Right cardiac atrium (tissue), 5 donors: ENCODE data around the gene FERMT1. TPM values are rescaled to one million over a fixed set of nuclear protein-coding genes. Genes with fewer than 3 reads are reported as not detected.
"Not testable (repeated sequence)": the region's sequence is repeated elsewhere in the genome, so short reads cannot be mapped to it uniquely, and the experiment has no call there.

ENCODE experiments used
- ATAC-seq, 2 donors: fragments of 200-7000 bp; cut with Tn5 transposase; one replicate each; pipeline versions ENCODE4 v1.8.0 to v1.9.1; 2020; ENCODE audit warnings: moderate library complexity in 2 of 2, mild to moderate bottlenecking in 1 of 2
- DNase-seq, 3 donors: peaks; one replicate each; pipeline ENCODE4 v3.0.0-alpha.2; 2020
- H3K27ac ChIP-seq: one replicate; pipeline ENCODE4 v1.5.1; 2013; ENCODE audit warnings: mild to moderate bottlenecking, low read length, control low read depth, moderate library complexity
- H3K27me3 ChIP-seq: one replicate; pipeline ENCODE4 v1.6.1; 2013; ENCODE audit not compliant: control insufficient read depth, insufficient read depth
- H3K4me1 ChIP-seq: one replicate; pipeline ENCODE4 v1.6.1; 2013; ENCODE audit warnings: low read length; ENCODE audit not compliant: control insufficient read depth, insufficient read depth
- H3K4me3 ChIP-seq: one replicate; pipeline ENCODE4 v1.5.1; 2013; ENCODE audit warnings: low read length, control low read depth
- H3K9me3 ChIP-seq: one replicate; pipeline ENCODE4 v1.6.1; 2013; ENCODE audit warnings: low read length; ENCODE audit not compliant: control insufficient read depth
- WGBS: extraction: QIAGEN DNeasy Blood & Tissue Kit; methylation state at CpG from one replicate; pipeline ENCODE4 v1.1.7; 2013; 5-methylcytosine and 5-hydroxymethylcytosine counted together
- intact Hi-C, 4 donors: fragments of 100-400 bp; cut with DNase I; formaldehyde crosslinking; loops; one replicate each; pipeline versions ENCODE4 v1.11.0 to v1.14.0; 2022 to 2023
- polyA plus RNA-seq: library from polyadenylated mRNA; stranded (reverse); fragments of 200-250 nt; gene quantifications from one replicate; pipeline ENCODE4 v1.2.3, GENCODE V29; 2013
- total RNA-seq, 4 donors: library from RNA; stranded (reverse); fragmentation: NEBNext Ultra II Directional; extraction: Animal tissue kit (Norgen Biotek cat#: 25700); gene quantifications; one replicate each; pipeline ENCODE4 v1.2.1, GENCODE V29; 2021
- donor health status: healthy with polysubstance abuse.
- donor health status: DM: no; HTN: yes; CAD: no.
- donor health status: DM: no; HTN: no; CAD: no.
- donor health status: DM: no; HTN: yes; CAD: no; lungs with severe emphysema.
- donor health status: DM: yes; HTN: yes; CAD: no.

Gene FERMT1
- total and polyA plus RNA-seq, 5 donors: 0.54 to 2.9 (median 1.8) TPM

DNA sequence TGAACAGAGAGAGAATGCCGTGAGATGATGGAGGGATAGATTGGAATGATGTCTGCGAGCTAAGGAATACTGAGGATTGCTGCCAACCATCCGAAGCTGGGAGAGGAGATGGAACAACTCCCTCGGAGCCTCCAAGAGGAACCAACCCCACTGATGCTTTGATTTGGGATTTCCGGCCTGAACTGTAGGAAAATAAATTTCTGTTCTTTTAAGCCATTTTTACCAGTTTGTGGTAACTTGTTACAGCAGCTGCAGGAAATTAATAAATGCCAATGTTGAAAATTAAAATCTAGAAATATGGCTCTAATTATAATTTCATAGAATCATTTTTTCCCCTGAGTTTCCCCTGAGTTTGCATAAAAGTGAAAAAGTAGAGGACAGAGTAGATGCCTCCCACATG is 83.1 kb downstream of the FERMT1 start:
- Histone ChIP-seq H3K4me1 (no peaks in the 10 kb centered on the region), H3K27me3 (no peaks in the 10 kb centered on the region), H3K27ac (no peak overlapping the region), H3K9me3 (no peaks in the 10 kb centered on the region), H3K4me3 (no peak overlapping the region)
- no peak for ATAC-seq
- WGBS: 68% methylated on average over 5 of the region's 5 CpGs
- intact Hi-C loops: no loop called here
- DNase-seq: no peak

DNA sequence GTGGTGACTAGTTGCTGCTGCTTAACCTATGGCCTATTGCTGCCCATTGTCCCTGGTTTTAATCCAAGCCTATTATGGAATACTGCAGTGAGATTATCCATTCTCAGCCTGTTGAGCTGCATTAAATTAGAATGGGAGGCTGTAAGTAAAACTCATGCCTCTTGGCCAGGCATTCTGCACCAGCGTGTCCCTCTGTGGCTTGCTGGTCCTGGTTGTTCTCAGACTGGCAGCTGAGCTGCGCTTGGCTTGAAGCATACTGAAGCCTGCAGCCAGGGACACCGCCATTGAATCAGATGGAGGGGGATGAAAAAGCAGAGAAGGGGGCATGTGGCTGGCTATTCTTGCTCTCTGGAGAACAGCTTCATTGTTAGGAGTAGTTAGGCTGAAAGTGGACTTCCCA is 84.6 kb downstream of the FERMT1 start:
- no peaks in the 10 kb centered on the region for H3K9me3 ChIP-seq
- DNase-seq: no peak
- peak in 1 of 2 donors; percentile 34 for ATAC-seq
- peaks cover 4% of the 10 kb centered on the region for H3K4me1 ChIP-seq
- no peaks in the 10 kb centered on the region for H3K27me3 ChIP-seq
- H3K4me3 ChIP-seq: no peak overlapping the region
- peak overlapping the region; percentile 71 for H3K27ac ChIP-seq
- 64% methylated on average over 3 of the region's 3 CpGs for WGBS
- intact Hi-C loops: no loop called here

- ATAC-seq: no peak
- H3K4me1 ChIP-seq: peaks cover 4% of the 10 kb centered on the region
Measured at GRCh38 chr20:6037082-6037481, 85.7 kb downstream of the FERMT1 start.

DNA sequence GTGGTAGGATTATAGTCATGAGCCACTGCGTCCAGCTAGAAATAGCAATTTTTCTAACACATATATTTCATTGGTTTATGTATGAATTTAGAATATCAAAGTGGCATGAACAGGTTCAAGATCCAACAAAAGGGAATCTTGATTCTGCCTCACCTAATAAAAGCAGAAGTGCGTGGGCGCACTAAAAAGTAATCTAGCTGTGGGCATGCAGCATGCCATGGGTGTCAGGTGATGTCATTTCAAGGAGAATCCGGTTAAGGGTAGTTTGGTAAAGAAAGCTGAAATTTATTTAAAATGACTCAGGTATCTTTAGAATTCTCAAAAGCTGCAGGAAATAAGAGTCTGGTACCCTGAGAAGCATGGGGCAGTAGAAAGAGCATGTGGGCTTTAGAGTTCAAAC is 86.6 kb downstream of the FERMT1 start:
- ATAC-seq (no peak), DNase-seq (no peak)
- Histone ChIP-seq H3K27me3 (no peaks in the 10 kb centered on the region), H3K4me1 (peaks cover 4% of the 10 kb centered on the region), H3K27ac (no peak overlapping the region), H3K4me3 (no peak overlapping the region), H3K9me3 (no peaks in the 10 kb centered on the region)
- WGBS: 94% methylated on average over 4 of the region's 4 CpGs
- intact Hi-C loops: no loop called here

More at GRCh38 chr20:6037082-6037481, 85.7 kb downstream of the FERMT1 start:
- Histone ChIP-seq H3K27ac (no peak overlapping the region), H3K27me3 (no peaks in the 10 kb centered on the region), H3K9me3 (no peaks in the 10 kb centered on the region), H3K4me3 (no peak overlapping the region)
- WGBS: 72% methylated on average over 1 of the region's 1 CpG
- intact Hi-C loops: no loop called here
- DNase-seq: no peak

- no peak for DNase-seq
- intact Hi-C loops: no loop called here
- Histone ChIP-seq H3K27me3 (no peaks in the 10 kb centered on the region), H3K9me3 (no peaks in the 10 kb centered on the region), H3K4me3 (no peak overlapping the region), H3K4me1 (peaks cover 8% of the 10 kb centered on the region), H3K27ac (peak overlapping the region; percentile 88)
- ATAC-seq: peak; percentile 85 to 89
- 24% methylated on average over 2 of the region's 2 CpGs for WGBS
Measured at GRCh38 chr20:6034134-6034969, 88.5 kb downstream of the FERMT1 start.

DNA sequence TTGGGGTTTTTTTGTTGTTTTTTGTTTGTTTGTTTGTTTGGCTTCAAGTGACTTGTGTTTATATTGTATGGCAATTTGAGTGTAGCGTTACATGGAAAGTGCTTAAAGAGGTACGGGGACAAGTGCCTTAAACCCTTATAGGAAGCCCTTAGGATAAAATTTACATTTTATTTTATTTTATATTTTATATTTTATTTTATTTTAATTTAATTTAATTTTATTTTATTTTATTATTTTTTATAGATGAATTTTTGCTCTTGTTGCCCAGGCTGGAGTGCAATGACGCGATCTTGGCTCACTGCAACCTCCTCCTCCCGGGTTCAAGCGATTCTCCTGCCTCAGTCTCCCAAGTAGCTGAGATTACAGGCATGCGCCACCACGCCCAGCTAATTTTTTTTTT is 89.9 kb downstream of the FERMT1 start:
- intact Hi-C loops, H3K27ac ChIP-seq, H3K9me3 ChIP-seq, H3K27me3 ChIP-seq, H3K4me1 ChIP-seq, H3K4me3 ChIP-seq, ATAC-seq, DNase-seq: not testable (repeated sequence)
- 96% methylated on average over 8 of the region's 8 CpGs for WGBS

DNA sequence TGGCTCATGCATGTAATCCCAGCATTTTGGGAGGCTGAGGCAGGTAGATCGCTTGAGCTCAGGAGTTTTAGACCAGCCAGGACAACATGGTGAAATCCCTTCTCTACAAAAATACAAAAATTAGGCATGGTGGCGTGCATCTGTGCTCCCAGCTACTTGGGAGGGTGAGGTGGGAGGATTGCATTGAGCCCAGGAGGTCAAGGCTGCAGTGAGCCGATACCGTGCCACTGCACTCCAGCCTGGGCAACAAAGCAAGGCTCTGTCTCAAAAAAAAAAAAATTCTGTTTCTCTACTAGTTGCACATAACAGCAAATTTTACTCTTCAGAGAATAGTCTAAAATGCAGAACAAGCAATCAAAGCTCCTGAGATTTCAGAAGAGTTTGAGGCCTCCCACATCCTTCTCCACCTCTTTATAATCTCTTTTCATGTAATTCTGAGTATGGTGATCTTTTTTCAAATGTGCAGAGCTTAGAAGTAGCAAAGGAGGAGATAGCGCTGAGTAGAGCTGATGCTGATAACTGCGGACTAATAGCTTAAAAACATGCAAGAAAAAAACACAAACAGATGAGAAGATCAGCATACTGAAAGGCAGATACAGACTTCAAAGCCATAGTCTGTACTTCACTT is 92.3 kb downstream of the FERMT1 start:
- DNase-seq (no peak), ATAC-seq (no peak)
- WGBS: 70% methylated on average over 6 of the region's 6 CpGs
- no peak overlapping the region for H3K4me3 ChIP-seq
- H3K4me1 ChIP-seq: peaks cover 8% of the 10 kb centered on the region
- H3K9me3 ChIP-seq: no peaks in the 10 kb centered on the region
- H3K27ac ChIP-seq: peak overlapping the region; percentile 58
- intact Hi-C loops: no loop called here
- H3K27me3 ChIP-seq: no peaks in the 10 kb centered on the region

- H3K9me3 ChIP-seq: no peaks in the 10 kb centered on the region
- no peaks in the 10 kb centered on the region for H3K27me3 ChIP-seq
- intact Hi-C loops: no loop called here
- H3K4me3 ChIP-seq: no peak overlapping the region
- WGBS: 71% methylated on average over 6 of the region's 6 CpGs
- ATAC-seq (no peak), DNase-seq (peak in 1 of 3 donors; percentile 47)
- peak overlapping the region; percentile 21 for H3K27ac ChIP-seq
- H3K4me1 ChIP-seq: peaks cover 8% of the 10 kb centered on the region
Measured at GRCh38 chr20:6029538-6029937, 93.3 kb downstream of the FERMT1 start.

- ATAC-seq: no peak
- H3K4me1 ChIP-seq: peaks cover 7% of the 10 kb centered on the region
- no peak for DNase-seq
- no peak overlapping the region for H3K27ac ChIP-seq
- no peaks in the 10 kb centered on the region for H3K27me3 ChIP-seq
- no peak overlapping the region for H3K4me3 ChIP-seq
- intact Hi-C loops: no loop called here
- no peaks in the 10 kb centered on the region for H3K9me3 ChIP-seq
Measured at GRCh38 chr20:6028818-6029217, 94.0 kb downstream of the FERMT1 start.

DNA sequence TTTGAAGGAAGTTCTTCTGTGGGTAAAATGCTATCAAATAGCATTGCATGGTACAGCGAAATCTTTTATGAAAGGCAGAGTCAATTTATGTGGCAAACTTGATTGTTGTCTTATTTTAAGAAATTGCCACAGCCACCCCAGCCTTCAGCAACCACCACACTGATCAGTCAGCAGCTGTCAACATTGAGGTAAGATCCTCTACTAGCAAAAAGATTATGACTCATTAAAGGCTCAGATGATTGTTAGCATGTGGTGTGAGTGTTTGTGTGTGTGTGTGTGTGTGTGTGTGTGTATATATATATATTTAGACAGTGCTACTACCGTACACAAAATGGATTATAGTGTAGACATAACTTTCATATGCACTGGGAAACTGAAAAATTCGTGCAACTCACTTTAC is 96.8 kb downstream of the FERMT1 start:
- WGBS: 85% methylated on average over 3 of the region's 3 CpGs
- H3K9me3 ChIP-seq: no peaks in the 10 kb centered on the region
- ATAC-seq (no peak), DNase-seq (no peak)
- intact Hi-C loops: no loop called here
- H3K4me3 ChIP-seq: no peak overlapping the region
- H3K27me3 ChIP-seq: no peaks in the 10 kb centered on the region
- peaks cover 4% of the 10 kb centered on the region for H3K4me1 ChIP-seq
- no peak overlapping the region for H3K27ac ChIP-seq
